Islet precursor cell (in vitro differentiated cells): ENCODE measurements around the gene C11orf98.
"Not testable (repeated sequence)": the region's sequence is repeated elsewhere in the genome, so short reads cannot be mapped to it uniquely, and the experiment has no call there.

Experiments used
- DNase-seq: peaks from one replicate; pipeline ENCODE4 v3.0.0-alpha.2; 2018

The C11orf98 gene

DNA sequence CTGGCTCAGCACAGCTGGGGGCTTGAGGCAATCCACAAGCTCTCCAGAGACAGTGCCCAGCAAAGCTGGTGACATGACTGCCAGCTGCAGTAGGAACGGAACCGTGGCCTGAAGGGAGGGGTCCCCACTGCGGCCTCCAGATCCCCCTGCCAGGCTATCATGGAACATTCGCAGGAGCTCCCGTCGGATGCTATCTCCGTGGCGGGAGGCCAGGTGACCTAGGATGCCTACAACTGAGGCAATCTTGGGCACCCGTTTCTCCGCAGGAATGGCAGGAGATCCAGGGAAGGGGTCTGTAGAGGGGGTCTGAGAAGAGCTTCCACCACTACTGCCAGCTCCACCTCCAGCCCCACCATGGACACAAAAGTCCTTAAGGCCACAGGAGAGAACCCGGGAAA lies 16.0 kb downstream of the C11orf98 start:
- no peak for DNase-seq

DNA sequence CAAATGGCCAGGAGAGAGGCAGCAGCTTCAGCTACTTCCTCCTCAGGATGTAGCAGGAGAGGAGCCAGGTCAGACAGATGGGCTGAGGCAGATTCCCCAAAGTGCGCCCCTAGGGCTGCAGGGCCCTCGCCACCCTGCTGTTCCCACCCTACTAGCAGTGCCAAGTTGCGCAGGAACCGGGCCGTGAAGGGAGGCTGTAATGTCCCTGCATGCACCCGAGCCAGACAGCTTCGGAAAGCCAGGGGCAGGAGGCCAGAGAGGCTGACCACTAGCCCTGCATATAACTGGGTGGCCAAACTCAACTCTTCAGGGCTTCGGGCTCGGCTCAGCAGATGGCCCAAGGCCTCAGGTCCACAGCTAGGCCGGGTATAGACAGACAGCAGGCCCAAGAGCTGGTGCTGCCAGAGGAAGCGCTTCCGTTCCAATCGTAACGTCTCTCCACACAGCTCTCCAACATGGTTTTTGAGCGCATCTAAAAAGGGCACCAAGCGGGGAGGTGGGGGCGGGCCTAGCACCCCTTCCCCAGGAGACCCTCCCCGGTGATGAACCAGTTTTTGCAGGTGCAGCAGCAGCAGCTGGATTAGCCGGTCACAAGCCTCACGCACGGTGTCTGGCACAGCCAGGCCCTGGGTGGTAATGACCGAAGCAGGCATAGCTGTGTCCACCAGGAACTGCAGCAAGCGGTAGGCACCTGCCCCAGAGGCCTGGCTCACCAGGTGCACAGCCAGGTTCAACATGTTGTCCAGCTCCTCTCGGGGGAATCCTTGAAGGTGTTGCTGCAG lies 16.6 kb downstream of the C11orf98 start:
- DNase-seq = no peak

DNA sequence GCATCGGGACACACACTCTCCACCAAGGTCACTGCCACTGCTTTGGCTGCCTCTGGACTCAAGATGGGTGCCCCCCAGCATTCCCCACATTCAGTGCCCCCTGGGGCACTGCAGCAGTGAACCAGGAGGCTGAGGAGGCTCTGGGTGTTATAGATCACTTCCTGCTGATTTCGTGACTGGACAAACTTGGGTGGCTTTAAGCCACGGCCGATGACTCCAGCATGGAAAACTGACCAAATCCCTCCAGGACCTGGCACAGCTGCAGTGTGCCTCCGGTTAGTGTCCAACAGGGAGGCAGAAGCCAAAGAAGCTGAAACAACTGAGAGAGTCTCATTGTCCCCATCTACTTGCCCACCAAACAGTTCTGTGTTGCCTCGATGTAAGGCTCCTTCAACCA lies 17.4 kb downstream of the C11orf98 start:
- DNase-seq = no peak

DNA sequence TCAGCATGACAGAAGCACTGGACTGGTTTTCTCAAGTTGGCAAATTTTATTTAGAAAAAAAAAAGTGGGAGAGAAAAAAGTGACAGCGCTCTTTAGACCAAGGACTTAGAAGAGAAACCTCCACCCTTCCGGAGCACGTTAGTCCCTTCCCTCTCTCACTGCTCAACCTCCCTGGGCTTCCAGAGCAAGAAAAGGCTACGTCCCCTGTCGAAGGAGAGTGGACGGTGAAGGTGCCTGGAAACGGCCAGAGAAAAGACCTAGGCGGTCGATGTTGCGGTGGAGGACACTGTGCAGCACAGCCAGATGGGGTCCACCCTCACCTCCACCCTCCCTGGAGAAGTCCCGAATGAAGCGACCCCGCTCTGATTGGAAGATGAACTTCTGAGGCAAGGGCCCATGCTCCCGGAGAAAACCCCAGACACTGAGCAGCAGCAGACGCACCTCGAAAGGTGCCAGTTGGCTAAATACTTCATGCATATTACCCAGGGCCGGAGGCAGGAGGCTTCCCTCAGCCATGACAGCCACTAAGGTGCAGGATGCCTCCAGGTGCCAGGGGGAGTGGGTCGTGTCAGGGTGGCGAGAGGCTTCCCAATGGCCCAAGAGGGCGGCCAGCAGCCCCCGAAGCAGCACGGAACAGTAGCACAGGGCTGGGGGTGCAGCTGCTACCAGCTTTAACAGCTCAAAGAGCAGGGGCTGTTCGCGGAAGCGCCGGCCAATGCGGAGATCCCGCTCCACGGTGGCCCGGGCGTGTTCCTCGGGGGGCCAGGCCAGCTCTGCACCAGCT lies 18.0 kb downstream of the C11orf98 start:
- DNase-seq = no peak

DNA sequence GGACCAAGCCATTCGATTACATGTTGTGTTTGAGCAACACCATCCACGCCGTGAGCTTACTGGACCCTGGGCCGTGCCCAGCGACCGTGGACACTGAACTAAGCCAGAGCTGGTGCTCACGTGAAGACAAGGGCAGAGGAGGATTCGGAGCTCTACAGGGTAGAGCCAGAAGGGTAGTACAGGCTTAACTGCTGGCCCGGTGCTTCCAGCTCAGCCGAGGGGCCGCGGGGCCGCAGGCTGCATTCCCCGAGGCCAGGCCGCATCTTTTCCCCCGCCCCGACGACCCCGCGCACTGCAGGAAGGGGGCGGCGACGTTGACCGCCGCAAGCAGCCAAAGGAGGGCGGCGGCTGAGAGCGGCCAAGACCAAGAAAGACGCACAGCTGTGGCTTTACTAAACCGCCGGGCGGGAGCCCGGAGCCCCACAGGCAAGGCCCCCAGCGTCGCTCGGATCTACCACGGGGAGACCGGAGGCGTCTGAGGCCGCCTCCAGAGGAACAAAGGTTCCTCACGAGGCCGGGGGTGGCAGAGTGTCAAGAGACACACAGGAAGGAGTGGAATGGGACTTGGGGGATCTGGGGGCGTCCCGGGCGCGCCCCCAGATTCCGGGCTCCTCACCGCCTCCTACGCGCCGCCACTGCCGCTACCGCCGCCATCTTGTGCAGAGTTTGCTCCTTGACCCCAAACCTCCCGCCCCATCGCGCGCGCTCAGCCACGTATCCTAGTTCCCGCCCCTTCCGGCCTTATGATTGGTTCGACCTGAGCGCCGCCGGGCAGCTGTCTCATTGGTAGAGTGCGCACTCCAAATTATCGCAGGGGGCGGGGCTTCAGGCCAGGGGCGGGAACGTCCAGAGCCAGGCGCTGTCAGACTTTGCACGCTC lies 18.8 kb downstream of the C11orf98 start, which contains the start of gene GANAB:
Gene GANAB (minus strand): TSS at position 668 of the 879 bp plus-strand sequence. CDS start 14 bp downstream, at position 654.
- peak; percentile 99 for DNase-seq

DNA sequence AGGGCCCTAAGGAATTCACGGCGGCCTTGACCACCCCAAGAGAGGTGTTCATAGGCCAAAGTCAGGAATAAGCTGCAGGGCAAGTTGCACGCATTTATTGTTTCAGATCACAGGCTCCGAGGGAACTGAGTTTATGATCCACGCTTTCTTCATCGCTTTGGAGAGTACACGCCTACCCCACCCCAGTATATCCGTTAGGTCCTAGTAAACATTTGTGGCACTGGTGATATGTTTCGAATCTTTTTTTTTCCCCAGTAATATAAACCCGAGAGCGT lies 19.4 kb downstream of the C11orf98 start:
- no peak for DNase-seq

DNA sequence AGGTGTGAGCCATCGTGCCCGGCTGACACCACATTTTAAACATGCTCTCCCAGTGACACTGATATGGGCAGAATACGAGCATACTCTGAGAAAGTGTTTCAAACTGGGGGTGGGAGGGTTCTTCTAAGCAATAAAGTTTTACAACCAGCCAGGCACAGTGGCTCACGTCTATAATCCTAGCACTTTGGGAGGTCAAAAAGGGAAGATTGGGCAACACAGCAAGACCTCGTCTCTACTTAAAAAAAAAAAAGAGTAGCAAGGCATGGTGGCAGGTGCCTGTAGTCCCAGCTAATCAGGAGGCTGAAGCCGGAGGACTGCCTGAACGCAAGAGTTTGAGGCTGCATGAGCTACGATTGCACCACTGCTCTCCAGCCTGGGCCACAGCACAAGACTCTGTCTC lies 20.8 kb downstream of the C11orf98 start:
- DNase-seq = no peak

DNA sequence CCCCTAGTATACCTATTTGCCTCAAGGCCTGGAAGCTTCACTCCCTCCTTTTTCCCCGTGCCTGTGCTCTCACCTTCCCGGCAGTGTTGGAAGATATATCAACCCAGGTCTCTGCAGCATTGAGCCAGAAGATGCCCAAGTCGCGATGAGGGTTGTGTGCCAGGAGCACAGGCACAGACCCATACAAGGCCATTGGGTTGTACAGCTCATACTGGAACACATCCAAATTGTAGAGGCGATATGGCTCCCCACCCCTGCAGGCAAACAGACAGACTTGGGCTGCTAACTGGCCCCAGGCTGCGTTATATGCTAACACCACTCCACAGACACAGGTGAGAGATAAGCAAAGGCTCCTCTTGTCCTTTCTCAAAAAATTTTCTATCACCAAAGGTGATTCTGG lies 32.5 kb downstream of the C11orf98 start:
- DNase-seq = no peak

DNA sequence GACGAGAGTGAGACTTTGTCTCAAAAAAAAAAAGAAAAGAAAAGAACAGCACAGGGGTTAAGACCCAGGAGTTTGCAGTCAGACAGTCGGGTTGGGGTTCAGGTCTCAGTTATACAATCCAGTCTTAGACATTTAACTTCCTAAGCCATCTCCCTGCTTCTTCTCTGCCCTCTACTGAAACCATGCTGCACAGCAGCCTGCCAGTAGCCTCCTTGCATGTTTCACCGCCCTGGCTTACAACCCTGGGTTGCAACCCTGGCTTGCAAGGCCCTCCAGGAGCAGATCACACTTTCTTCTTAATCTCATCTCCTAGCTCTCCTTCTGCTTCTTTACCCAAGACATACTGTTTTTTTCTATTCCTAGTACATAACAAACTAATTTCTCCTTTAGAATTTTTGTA lies 37.3 kb downstream of the C11orf98 start:
- DNase-seq = no peak

DNA sequence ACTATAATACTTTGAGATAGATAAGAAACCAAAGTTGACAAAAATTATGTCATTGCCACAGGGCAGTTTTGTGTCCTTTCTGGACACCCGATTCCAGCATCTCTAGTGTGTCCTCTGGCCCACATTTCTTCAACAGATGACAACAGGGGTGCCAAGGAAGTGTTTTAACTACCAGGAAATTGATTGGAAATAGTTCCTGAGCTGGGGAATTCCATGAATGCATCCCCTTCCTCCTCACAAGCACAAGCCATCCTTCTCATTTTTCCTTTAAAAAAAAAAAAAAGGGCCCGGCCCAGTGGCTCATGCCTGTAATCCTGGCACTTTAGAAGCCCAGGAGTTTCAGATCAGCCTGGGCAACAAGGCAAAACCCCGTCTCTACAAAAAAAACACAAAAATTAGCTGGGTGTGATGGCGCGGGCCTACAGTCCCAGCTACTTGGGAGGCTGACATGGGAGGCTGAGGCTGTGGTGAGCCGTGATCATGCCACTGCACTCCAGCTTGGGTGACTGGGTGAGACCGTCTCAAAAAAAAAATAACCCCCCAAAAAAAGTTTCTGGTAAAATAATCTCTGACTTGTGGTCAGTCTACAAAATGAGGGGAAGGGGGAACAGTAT lies 42.4 kb downstream of the C11orf98 start:
- DNase-seq = no peak

DNA sequence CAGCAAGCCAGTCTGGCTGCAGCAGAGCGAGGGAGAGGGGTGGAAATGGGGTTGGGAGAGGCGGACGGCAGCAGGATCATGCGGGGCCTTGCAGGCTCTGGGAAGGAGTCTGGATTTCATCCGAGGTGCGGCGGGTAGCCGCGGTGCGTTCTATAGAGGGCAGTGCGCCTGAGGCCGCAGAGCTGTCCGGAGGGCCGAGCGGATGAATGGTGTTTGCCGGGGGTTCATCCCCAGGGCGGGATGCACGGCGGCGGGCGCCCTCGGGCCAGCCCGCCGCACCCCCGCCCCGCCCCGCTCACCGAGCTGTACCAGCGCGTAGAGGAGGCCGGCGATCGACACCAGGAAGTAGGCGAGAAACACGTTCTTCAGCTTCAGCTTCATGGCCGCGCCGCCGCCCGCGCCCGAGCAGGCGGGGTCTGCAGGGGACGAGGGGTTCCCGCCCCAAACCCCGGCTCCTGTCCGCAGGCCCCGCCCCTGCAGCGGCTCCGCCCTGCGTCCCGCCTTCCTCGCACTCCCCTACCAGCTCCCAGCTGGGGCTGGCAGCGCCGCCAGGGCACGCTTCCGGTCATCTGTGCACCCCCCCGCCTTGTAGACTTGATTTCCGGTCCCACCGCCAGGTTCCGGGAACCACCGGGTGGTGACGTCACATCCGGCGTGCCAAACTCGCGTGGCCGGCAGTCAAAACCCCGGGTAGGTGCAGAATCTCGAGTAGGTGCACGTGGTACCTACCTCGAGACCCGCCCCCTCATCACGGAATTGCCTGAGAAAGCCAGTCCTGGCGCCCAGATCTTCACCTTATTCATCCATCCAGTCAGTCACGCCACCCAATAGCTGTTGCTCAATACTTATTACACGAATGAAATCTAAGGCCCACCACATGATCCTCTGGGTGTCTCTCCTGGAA lies 43.2 kb downstream of the C11orf98 start, which contains the start of gene B3GAT3:
Gene B3GAT3 (minus strand): TSS at position 420 of the 904 bp plus-strand sequence. CDS start 39 bp downstream, at position 381.
- DNase-seq = peak; percentile 99

DNA sequence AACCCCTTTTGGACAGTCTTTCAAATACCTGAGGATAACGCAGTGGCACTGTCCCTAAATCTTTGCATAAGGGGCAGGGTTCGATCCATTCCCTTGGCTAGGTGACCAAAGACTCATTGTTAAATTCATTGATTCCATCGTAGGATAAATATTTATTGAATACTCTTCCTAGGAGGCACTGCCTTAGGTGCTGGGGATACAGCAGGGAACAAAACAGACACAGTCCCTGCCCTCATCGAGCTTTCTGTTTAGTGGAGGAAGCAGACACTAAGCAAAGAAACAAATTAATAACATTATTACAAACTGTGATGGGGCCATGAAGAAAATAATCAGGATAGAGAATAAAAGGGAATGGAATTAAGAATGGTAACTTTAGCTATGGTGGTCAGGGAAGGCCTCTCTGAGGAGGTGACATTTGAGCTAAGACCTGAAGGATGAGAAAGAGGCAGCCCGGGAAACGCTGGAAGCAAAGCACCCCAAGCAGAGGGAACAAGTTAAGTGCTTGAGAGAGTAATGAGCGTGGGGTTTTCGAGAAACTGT lies 43.9 kb downstream of the C11orf98 start:
- no peak for DNase-seq

DNA sequence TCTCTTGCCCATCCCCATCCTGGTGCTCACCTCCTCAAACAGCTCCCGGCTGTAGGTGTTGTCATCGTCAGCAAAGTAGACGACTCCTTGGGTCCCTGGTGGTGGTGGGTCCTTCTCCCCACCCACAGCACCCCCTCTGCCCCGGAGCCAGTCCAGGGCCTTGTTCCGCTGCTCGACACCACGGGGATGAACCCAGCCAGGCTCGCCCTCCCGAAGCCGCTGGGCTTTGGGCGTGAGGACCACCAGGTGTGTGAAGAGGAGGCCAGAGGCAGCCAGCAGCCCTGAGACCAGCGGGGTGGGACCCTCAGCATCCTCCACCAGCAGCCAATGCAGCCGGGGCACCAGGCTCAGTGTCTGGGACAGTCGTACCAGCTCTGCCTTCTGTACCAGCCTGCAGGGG lies 48.1 kb downstream of the C11orf98 start:
- not testable (repeated sequence) for DNase-seq

DNA sequence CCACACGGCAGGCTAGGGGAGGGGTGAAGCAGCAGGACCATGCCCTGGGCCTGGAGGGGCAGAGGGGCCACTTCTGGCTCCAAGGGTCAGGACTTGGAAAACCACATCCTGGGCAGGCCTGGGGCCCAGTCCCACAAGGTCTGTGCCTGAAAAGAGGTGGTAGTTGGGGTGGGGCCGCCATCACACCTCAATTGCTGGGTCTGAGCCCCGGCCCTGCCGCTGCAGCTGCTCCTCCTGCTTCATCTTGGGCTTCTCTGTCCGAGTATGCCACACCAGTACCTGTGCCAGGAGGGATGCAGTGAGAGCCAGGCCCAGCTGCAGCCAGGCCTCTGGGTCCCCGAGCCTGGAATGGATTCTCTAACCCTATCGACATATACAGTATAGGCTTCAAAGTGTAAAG lies 49.5 kb downstream of the C11orf98 start:
- no peak for DNase-seq

DNA sequence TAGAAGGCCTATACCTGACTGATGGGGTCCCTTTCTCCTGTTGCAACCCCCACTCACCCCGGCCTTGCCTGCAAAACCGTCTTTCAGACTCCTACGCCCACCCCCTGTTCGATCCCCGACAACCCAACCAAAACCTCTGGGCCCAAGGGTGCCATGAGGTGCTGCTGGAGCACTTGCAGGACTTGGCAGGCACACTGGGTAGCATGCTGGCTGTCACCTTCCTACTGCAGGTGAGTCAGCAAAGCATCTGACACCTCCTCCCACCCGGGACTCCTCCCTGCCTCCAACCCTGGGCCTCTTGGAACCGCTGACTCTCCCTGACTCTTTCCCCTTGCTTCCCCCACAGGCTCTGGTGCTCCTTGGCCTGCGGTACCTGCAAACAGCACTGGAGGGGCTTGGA lies 50.7 kb downstream of the C11orf98 start:
- peak; percentile 75 for DNase-seq

DNA sequence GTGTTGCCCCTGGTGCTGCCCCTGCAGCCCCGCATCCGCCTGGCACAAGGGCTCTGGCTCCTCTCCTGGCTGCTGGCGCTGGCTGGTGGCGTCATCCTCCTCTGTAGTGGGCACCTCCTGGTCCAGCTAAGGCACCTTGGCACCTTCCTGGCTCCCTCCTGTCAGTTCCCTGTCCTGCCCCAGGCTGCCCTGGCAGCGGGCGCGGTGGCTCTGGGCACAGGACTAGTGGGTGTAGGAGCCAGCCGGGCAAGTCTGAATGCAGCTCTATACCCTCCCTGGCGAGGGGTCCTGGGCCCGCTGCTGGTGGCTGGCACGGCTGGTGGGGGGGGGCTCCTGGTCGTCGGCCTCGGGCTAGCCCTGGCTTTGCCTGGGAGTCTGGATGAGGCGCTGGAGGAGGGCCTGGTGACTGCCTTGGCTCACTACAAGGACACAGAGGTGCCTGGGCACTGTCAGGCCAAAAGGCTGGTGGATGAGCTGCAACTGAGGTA lies 51.7 kb downstream of the C11orf98 start:
- DNase-seq = peak; percentile 56
